ENCODE results near the gene LITAF.
"Not testable (repeated sequence)": the region's sequence is repeated elsewhere in the genome, so short reads cannot be mapped to it uniquely, and the experiment has no call there.

Gene LITAF

GRCh38 chr16:11597235-11598095 lies 10.7 kb upstream of the LITAF start:
- no peak for DNase-seq

- no peak for DNase-seq
Measured at GRCh38 chr16:11596572-11597226, 10.0 kb upstream of the LITAF start.

GRCh38 chr16:11593581-11593980 lies 6.9 kb upstream of the LITAF start:
- no peak for DNase-seq

GRCh38 chr16:11593076-11593475 lies 6.4 kb upstream of the LITAF start:
- DNase-seq = not testable (repeated sequence)

- not testable (repeated sequence) for DNase-seq
Measured at GRCh38 chr16:11591630-11592029, 4.9 kb upstream of the LITAF start.

GRCh38 chr16:11589198-11589550 lies 2.5 kb upstream of the LITAF start:
- no peak for DNase-seq

- DNase-seq = no peak
Measured at GRCh38 chr16:11588321-11589197, 1.8 kb upstream of the LITAF start.

- no peak for DNase-seq
Measured at GRCh38 chr16:11587643-11588247, 1.0 kb upstream of the LITAF start.

- DNase-seq = no peak
Measured at GRCh38 chr16:11586378-11586855, 302 bp downstream of the LITAF start.

GRCh38 chr16:11585460-11586377 lies 1.0 kb downstream of the LITAF start:
- no peak for DNase-seq

GRCh38 chr16:11583889-11584565 lies 2.7 kb downstream of the LITAF start:
- DNase-seq = no peak

GRCh38 chr16:11583166-11583565 lies 3.6 kb downstream of the LITAF start:
- no peak for DNase-seq

- no peak for DNase-seq
Measured at GRCh38 chr16:11582157-11582814, 4.4 kb downstream of the LITAF start.

GRCh38 chr16:11581678-11582077 lies 5.0 kb downstream of the LITAF start:
- DNase-seq = no peak

GRCh38 chr16:11580451-11581086 lies 6.2 kb downstream of the LITAF start:
- no peak for DNase-seq

GRCh38 chr16:11577290-11577660 lies 9.4 kb downstream of the LITAF start:
- not testable (repeated sequence) for DNase-seq

- DNase-seq = no peak
Measured at GRCh38 chr16:11576427-11577289, 10.1 kb downstream of the LITAF start.

- DNase-seq = no peak
Measured at GRCh38 chr16:11575223-11575589, 11.5 kb downstream of the LITAF start.

Data from NK-92 treated with Interleukin-12 subunit alpha and Interleukin-12 subunit beta, amount 100 ng/mL, for 24 hours (cell line).